HG03460 (cell line): ENCODE results near the gene CCNT1.
"Not testable (repeated sequence)": the region's sequence is repeated elsewhere in the genome, so short reads cannot be mapped to it uniquely, and the experiment has no call there.

Experiments
- ATAC-seq: cut with Tn5 transposase; IDR thresholded peaks from one replicate; pipeline ENCODE4 v1.9.1; 2021; ENCODE audit not compliant: unreplicated experiment

CCNT1 gene

DNA sequence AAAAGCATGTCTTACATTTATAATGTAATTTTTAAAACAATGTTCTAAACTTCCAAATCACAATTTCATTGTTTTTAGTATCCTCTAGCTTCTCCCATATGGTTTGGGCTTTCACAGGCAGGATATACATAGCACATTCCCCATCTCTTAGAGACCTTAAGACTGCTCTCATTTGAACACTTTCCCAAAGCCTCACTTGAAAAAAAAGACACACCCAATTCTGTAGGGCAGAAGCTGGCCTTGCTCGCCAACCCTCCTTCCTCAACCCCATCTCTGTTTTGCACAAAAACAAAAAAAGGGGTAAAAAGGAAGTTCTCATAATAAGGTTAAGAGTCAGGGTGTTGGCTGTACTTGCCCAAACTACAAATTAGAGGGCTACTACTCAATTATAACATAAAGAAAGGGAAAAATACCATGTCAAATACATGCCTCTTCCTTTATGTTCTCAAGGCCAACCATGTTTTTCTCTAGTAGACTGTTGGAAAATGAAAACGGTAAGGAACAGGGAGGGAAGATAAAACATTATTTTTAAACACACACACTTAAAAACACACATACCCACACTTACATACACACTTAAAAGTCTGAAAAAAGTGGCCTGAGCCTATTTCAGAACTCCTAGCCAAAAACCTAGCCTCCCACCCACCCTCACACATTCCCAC is 24.6 kb downstream of the CCNT1 start:
- no peak for ATAC-seq

GRCh38 chr12:48690990-48691389 is 25.5 kb downstream of the CCNT1 start:
- ATAC-seq: no peak

GRCh38 chr12:48690436-48690835 is 26.1 kb downstream of the CCNT1 start:
- no peak for ATAC-seq

- ATAC-seq: no peak
Measured at GRCh38 chr12:48688836-48689235, 27.7 kb downstream of the CCNT1 start.

GRCh38 chr12:48687592-48687991 is 28.9 kb downstream of the CCNT1 start:
- ATAC-seq: no peak

GRCh38 chr12:48686615-48687334 is 29.7 kb downstream of the CCNT1 start:
- ATAC-seq: no peak

GRCh38 chr12:48686037-48686595 is 30.4 kb downstream of the CCNT1 start:
- ATAC-seq: no peak

DNA sequence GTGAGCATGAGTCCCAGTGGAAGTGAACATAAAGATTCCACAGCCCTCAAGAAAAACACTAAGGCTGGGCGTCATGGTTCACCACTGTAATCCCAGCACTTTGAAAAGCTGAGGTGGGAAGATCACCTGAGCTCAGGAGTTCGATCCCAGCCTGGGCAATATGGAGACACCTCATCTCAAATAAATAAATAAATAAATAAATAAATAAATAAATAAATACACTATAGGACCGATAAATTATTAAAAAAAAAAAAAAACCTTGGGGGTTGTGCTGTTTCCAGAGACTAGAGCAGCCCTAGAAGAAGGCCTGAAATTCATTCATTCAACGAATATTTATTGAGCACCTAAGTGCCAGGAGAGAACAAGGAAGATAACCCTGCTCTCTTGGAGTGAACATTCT is 33.0 kb downstream of the CCNT1 start:
- no peak for ATAC-seq

DNA sequence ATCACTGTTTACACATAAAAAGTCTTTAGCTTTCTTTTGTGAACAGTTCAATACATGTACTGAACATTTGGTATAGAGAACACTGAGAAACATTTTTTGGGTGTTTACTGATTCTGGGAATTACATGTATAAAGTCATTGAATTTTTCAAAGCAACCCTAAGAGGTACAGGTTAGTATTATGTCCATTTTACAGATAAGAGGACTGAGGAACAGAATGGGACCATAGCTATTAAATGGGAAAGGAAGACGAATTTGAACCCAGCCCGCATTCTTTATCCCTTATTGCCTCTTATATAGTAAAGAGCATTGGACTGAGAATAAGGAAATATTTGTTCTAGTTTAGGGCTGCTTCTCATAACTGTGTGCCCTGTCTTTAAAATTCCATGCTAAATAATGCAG is 33.6 kb downstream of the CCNT1 start:
- ATAC-seq: no peak

GRCh38 chr12:48682533-48682905 is 34.0 kb downstream of the CCNT1 start:
- ATAC-seq: not testable (repeated sequence)

DNA sequence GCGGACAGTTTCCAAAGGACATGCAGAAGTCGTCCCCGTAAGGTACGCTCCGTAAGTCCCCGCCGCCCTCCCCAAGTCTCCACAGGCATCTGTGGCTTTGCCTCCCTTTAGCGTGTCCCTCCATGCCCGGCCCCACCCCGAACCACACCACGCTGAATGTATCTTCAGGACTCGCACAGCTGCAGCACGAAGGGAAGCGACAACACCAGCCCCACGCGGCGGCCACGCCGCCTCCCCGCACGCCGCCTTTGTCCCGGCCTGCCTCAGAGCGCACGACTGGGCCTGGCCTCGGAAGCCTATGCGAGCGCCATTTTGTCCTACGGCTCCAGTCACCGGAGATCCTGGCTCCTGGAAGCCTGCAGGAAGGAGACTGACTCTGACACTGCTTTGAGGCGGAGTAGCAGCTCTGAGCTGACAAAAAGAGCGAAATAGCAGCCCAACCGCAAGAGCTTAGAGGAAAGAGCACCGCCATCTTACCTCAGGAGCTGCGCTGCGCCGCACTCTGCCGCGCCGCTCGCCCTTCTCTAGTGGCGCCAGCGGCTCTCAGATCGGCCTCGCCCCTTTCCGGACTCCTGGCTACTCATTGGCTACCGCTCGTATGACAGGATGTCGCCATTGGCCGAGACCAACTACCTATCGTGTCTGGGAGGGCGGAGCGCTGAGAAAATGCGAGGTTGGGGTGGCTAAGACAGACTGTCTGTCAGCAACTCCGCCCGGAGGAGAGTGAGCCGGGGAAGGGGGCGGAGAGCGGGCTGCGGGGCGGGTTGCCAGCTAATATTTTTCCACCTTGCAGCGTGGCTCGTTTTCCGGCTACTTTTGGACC is 34.6 kb downstream of the CCNT1 start, which contains the start of gene KANSL2:
KANSL2 (minus strand) TSS at position 529 of the 823 bp plus-strand sequence. CDS start 606 bp downstream, outside the sequence.
- ATAC-seq: peak; percentile 98

DNA sequence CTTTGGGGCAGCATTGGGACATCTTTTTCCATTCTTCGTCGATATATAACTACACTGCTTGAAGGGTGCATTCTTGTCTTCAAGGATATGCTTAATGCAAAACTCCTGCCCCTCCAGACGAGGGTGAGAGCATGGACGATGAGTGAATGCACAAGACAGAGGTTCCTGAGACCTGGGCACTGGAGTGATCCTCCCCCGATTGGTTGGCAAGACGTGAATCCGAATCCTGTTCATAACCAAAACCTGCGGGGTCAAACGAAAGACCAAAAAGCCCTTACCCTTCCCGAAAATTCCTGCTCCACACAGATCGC is 35.2 kb downstream of the CCNT1 start:
- ATAC-seq: no peak

- no peak for ATAC-seq
Measured at GRCh38 chr12:48680861-48681260, 35.6 kb downstream of the CCNT1 start.

GRCh38 chr12:48678551-48679185 is 37.8 kb downstream of the CCNT1 start:
- ATAC-seq: no peak

GRCh38 chr12:48671231-48671856 is 45.2 kb downstream of the CCNT1 start:
- ATAC-seq: no peak

DNA sequence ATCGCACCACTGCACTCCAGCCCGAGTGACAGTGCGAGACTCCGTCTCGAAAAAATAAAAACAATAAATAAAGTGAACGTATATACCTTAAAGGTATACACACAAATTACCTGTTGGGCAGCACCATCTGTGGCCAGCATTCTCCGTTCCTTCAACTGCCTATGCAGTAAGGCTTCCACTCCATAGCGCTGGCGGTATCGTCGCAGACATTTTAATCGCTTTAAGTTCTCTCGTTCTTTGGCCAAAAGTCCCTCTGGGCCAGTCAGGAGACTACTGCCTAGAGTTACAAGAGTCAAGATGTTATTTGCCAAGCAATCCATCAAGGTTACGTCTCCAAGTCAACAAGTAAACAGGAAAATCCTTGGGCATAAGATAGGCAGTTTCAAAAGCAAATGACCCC is 47.5 kb downstream of the CCNT1 start:
- ATAC-seq: no peak

GRCh38 chr12:48659863-48660262 is 56.6 kb downstream of the CCNT1 start:
- no peak for ATAC-seq

- no peak for ATAC-seq
Measured at GRCh38 chr12:48651681-48652080, 64.8 kb downstream of the CCNT1 start.

DNA sequence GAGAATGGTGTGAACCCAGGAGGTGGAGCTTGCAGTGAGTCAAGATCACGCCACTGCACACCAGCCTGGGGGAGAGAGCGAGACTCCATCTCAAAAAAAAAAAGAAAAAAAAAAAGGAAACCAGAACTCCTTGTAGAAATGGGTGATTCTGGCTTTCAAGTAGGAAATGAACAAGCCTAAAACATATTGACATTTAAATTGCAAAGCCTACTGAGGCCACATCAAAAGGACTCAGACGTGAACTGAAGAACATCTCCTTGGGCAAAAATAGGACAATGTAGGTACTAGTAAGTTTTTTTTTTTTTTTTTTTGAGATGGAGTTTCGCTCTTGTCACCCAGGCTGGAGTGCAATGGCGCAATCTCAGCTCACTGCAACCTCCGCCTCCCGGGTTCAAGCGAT is 71.2 kb downstream of the CCNT1 start:
- ATAC-seq: not testable (repeated sequence)

DNA sequence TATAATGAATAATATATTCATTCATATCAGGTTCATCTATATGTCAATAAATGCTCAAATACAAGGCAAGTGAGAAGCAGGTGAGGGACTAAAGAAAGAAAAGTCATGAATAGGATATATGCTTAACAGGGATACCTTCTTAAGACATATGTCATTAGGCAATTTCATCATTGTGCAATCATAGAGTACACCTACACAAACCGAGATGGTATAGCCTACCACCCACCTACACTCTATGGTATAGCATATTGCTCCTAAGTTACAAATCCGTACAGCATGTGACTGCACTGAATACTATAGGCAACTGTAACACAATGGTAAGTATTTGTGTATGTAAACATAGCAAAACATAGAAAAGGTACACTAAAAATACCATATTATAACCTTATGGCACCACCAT is 73.5 kb downstream of the CCNT1 start:
- no peak for ATAC-seq
